Gastrocnemius medialis (tissue), 4 donors: Measurements from ENCODE around the gene MRPL23. TPM values are rescaled to one million over a fixed set of nuclear protein-coding genes. Genes with fewer than 3 reads are reported as not detected.

ENCODE experiments used
- ATAC-seq, 2 donors: fragments of 150-250 bp; one replicate each; pipeline ENCODE4 v1.9.1; 2016
- DNase-seq, 2 donors: peaks; one replicate each; pipeline ENCODE4 v3.0.0-alpha.2; 2019
- H3K27ac ChIP-seq, 4 donors: fragments of 200-600 bp; sonication (generic); 1 replicate in 1 of 4; 2 replicates in 3 of 4; pipeline ENCODE4 v1.5.1; 2016 to 2018; ENCODE audit warnings: mild to moderate bottlenecking in 2 of 4, moderate library complexity in 1 of 4
- H3K27me3 ChIP-seq, 3 donors: fragments of 200-600 bp; sonication (generic) in 2 of 3; 1 replicate in 1 of 3; 2 replicates in 2 of 3; pipeline versions ENCODE4 v1.5.1 to v1.6.0; 2016 to 2019; ENCODE audit warnings: mild to moderate bottlenecking in 1 of 3, moderate library complexity in 1 of 3
- H3K36me3 ChIP-seq, 2 donors: fragments of 200-600 bp; sonication (generic) in 1 of 2; one replicate each; pipeline ENCODE4 v1.5.1; 2017 to 2018
- H3K4me1 ChIP-seq, 2 donors: fragments of 200-600 bp; sonication (generic) in 1 of 2; one replicate each; pipeline ENCODE4 v1.5.1; 2016 to 2017; ENCODE audit warnings: mild to moderate bottlenecking in 2 of 2
- H3K4me3 ChIP-seq, 4 donors: fragments of 200-600 bp; sonication (generic) in 3 of 4; 1 replicate in 1 of 4; 2 replicates in 3 of 4; pipeline ENCODE4 v1.5.1; 2016 to 2019; ENCODE audit warnings: mild to moderate bottlenecking in 2 of 4
- H3K9me3 ChIP-seq, 3 donors: fragments of 200-600 bp; sonication (generic) in 2 of 3; 1 replicate in 1 of 3; 2 replicates in 2 of 3; pipeline ENCODE4 v1.5.1; 2016 to 2019
- CTCF ChIP-seq, 5 experiments: fragments of 450-650 bp in 3 of 5; fragments of 200-600 bp in 2 of 5; sonication (generic) in 2 of 5; IDR thresholded peaks in 4 of 5; conservative IDR thresholded peaks in 1 of 5; 1 replicate in 4 of 5; 2 replicates in 1 of 5; pipeline ENCODE4 v1.5.1; 2016 to 2019; ENCODE audit warnings: antibody characterized with exemption in 5 of 5, mild to moderate bottlenecking in 3 of 5, moderate library complexity in 3 of 5
- POLR2A ChIP-seq, 2 donors: fragments of 450-650 bp; IDR thresholded peaks; one replicate each; pipeline ENCODE4 v1.6.1; 2017; ENCODE audit warnings: antibody characterized with exemption in 2 of 2, mild to moderate bottlenecking in 2 of 2, moderate library complexity in 2 of 2
- in situ Hi-C, 4 donors: fragments of 200-750 bp; cut with MboI; loops; one replicate each; pipeline versions ENCODE4 v1.15.0 to v1.8.0; 2017; ENCODE audit warnings: low sequenced_read_pairs in 4 of 4
- intact Hi-C: fragments of 100-400 bp; cut with DNase I; formaldehyde crosslinking; loops from one replicate; pipeline ENCODE4 v1.15.1; 2023; ENCODE audit warnings: low total_unique reads
- total RNA-seq, 4 donors: library from RNA; depleted of rRNA; stranded (reverse); fragments of >200 nt; gene quantifications; one replicate each; pipeline versions ENCODE4 v1.1.0 to v1.2.3, GENCODE V29; 2016

MRPL23 gene
- total RNA-seq, 4 donors from 2014 or later: 128 to 243 (median 187) TPM

- TF ChIP-seq POLR2A (IDR thresholded peaks at IDR 0.05): no peak
- TF ChIP-seq CTCF (IDR thresholded peaks at IDR 0.05 in 4 of 5, conservative IDR thresholded peaks at IDR 0.05 in 1 of 5): peak in 1 of 5 experiments; percentile 12
- Histone ChIP-seq H3K27ac (peak overlapping the region; percentile 88 to 99 (median 93)), H3K4me1 (peaks cover 58 to 71% of the 10 kb centered on the region in 2 donors), H3K4me3 (peak overlapping the region in 2 of 4 donors; percentile 21 to 56), H3K9me3 (no peaks in the 10 kb centered on the region), H3K36me3 (no peaks in the 10 kb centered on the region), H3K27me3 (no peaks in the 10 kb centered on the region)
- in situ Hi-C loops: no loop called here
- intact Hi-C loops: loop anchor here (2.0 kb wide), 1 partner anchor 80 kb away; the partner anchor contains the start of gene TNNI2
- ATAC-seq (no peak), DNase-seq (no peak)
Observed at GRCh38 chr11:1918436-1919315, 28.5 kb upstream of the MRPL23 start.

- no peaks in the 10 kb centered on the region for H3K9me3 ChIP-seq
- no peaks in the 10 kb centered on the region for H3K27me3 ChIP-seq
- peak in 1 of 5 experiments; percentile 23 for TF ChIP-seq CTCF (IDR thresholded peaks at IDR 0.05 in 4 of 5, conservative IDR thresholded peaks at IDR 0.05 in 1 of 5)
- peak; percentile 47 to 83 for TF ChIP-seq POLR2A (IDR thresholded peaks at IDR 0.05)
- H3K27ac ChIP-seq: peak within 1 kb of the TSS; percentile 88 to 99 (median 93)
- H3K4me1 ChIP-seq: peaks cover 58 to 79% of the 10 kb centered on the region in 2 donors
- no peaks in the 10 kb centered on the region for H3K36me3 ChIP-seq
- in situ Hi-C loops (no loop called here), intact Hi-C loops (loop anchor here (2.0 kb wide), 1 partner anchor 81 kb away; the partner anchor contains the start of gene TNNI2)
- ATAC-seq (peak; percentile 59 to 69), DNase-seq (peak; percentile 72 to 90)
- H3K4me3 ChIP-seq: peak within 1 kb of the TSS in 3 of 4 donors; percentile 42 to 56 (median 53)
Observed at GRCh38 chr11:1919391-1920127, 27.6 kb upstream of the MRPL23 start, which contains the start of gene TNNT3. TSS of gene TNNT3 (plus strand) at chr11:1919703. CDS start at chr11:1922875, 3,172 bp downstream.

- H3K4me1 ChIP-seq: peaks cover 58 to 79% of the 10 kb centered on the region in 2 donors
Observed at GRCh38 chr11:1920128-1920908, 26.8 kb upstream of the MRPL23 start.

More at GRCh38 chr11:1920128-1920908, 26.8 kb upstream of the MRPL23 start:
- intact Hi-C loops: no loop called here
- Histone ChIP-seq H3K27ac (peak overlapping the region; percentile 88 to 99 (median 93)), H3K27me3 (no peaks in the 10 kb centered on the region), H3K9me3 (no peaks in the 10 kb centered on the region), H3K36me3 (no peaks in the 10 kb centered on the region), H3K4me3 (peak overlapping the region in 3 of 4 donors; percentile 42 to 56 (median 53))
- DNase-seq (no peak), ATAC-seq (peak; percentile 10 to 12)
- no peak for TF ChIP-seq CTCF (IDR thresholded peaks at IDR 0.05 in 4 of 5, conservative IDR thresholded peaks at IDR 0.05 in 1 of 5)
- no peak for TF ChIP-seq POLR2A (IDR thresholded peaks at IDR 0.05)
- in situ Hi-C loops: no loop called here
